Activated naive CD4-positive, alpha-beta T cell treated with anti-CD3 and anti-CD28 coated beads for 36 hours (primary cell): ENCODE results near the gene OR5D14. TPM values are rescaled to one million over a fixed set of nuclear protein-coding genes. Genes with fewer than 3 reads are reported as not detected.

Source experiments
- CTCF ChIA-PET: fragments of 350-600 bp; sonication (Branson Sonifier 250); formaldehyde crosslinking; loops from one replicate; lab custom pipeline; 2021; ENCODE audit warnings: antibody characterized with exemption; lab: Charles Lee
- DNase-seq: peaks from one replicate; pipeline ENCODE4 v3.0.0-alpha.2; 2020
- H3K27ac Mint-ChIP-seq: one replicate; pipeline ENCODE4 v1.8.0; 2021; ENCODE audit warnings: mild to moderate bottlenecking, mixed read lengths
- H3K27me3 Mint-ChIP-seq: one replicate; pipeline ENCODE4 v1.8.0; 2021; ENCODE audit warnings: low read depth, mixed read lengths
- H3K36me3 Mint-ChIP-seq: one replicate; pipeline ENCODE4 v1.8.0; 2021; ENCODE audit warnings: low read depth, mixed read lengths
- H3K4me1 Mint-ChIP-seq: one replicate; pipeline ENCODE4 v1.8.0; 2021; ENCODE audit warnings: low read depth, mixed read lengths
- H3K4me3 Mint-ChIP-seq: one replicate; pipeline ENCODE4 v1.8.0; 2021; ENCODE audit warnings: mild to moderate bottlenecking, moderate library complexity, mixed read lengths
- H3K9me3 Mint-ChIP-seq: one replicate; pipeline ENCODE4 v1.8.0; 2021; ENCODE audit warnings: mixed read lengths
- intact Hi-C: fragments of 100-400 bp; cut with micrococcal nuclease; formaldehyde crosslinking; loops from one replicate; pipeline ENCODE4 v1.15.1; 2023
- total RNA-seq, 2 experiments: library from RNA; stranded (reverse); gene quantifications; one replicate each; pipeline ENCODE4 v1.2.3, GENCODE V29; 2021

Gene OR5D14
- not detected for total RNA-seq

DNA sequence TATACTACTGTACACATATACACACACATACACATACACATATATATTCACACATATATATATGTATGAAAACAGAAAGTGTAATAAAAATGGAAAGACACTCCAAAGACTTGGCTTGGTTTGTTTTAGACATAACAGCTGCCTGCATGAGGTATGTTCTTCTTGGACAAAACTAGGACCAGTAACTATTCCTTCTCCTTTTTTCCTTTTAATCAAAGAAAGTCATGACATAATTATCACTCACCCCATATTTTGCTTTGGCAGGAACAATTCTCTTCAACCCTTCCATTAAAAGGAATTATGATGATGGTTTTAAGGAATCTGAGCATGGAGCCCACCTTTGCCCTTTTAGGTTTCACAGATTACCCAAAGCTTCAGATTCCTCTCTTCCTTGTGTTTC lies at the start of gene OR5D14:
Gene OR5D14, plus strand, starts transcription at position 301 of the 400 bp plus-strand sequence. Its CDS starts 0 bp downstream, at position 301.
- DNase-seq, result no peak
- CTCF ChIA-PET, result no interaction called here
- Mint-ChIP-seq H3K4me1 (no peaks in the 10 kb centered on the region), H3K27me3 (no peaks in the 10 kb centered on the region), H3K9me3 (peaks cover 11% of the 10 kb centered on the region), H3K36me3 (no peaks in the 10 kb centered on the region), H3K4me3 (no peak within 1 kb of the TSS), H3K27ac (no peak within 1 kb of the TSS)
- intact Hi-C loops, result no loop called here

DNA sequence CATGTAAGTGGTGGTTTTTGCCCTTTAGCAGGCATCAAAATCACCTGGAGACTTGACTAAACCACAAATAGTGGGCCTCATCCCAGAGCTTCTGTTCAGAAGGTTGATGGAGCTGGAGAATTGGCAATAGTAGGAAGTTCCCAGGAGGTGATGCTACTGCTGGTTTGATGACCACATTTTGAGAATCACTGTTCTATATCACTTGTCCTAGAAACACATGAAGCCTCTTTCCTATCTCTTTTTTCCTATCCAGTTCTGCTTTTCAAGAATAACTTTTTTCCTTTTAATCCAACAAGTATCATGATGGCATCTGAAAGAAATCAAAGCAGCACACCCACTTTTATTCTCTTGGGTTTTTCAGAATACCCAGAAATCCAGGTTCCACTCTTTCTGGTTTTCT lies 22.2 kb upstream of the OR5D14 start, which contains the start of gene OR5D13:
Gene OR5D13, plus strand, starts transcription at position 301 of the 400 bp plus-strand sequence. Its CDS starts 0 bp downstream, at position 301.
- Mint-ChIP-seq H3K4me3 (no peak within 1 kb of the TSS), H3K36me3 (no peaks in the 10 kb centered on the region), H3K27me3 (no peaks in the 10 kb centered on the region), H3K4me1 (no peaks in the 10 kb centered on the region), H3K27ac (no peak within 1 kb of the TSS), H3K9me3 (peaks cover 14% of the 10 kb centered on the region)
- DNase-seq, result no peak
- intact Hi-C loops, result no loop called here
- CTCF ChIA-PET, result no interaction called here

DNA sequence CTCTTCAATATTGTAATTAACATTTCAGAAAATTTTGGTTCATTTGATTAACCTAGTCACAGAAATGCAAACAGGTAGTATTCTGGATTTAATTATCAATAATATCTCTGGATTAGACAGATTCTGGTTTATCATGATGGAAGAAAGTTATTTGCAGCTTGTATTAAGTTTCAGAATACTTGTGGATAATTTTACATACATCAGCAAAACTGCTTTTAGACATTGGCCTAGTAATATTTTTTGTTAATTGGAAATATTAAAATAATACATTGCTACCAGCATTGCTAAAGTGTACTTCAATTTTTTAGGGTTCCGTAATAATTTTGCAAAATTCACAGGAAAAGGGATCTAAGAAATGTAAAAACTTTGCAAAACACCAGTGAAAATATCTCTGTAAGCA lies 3.8 kb upstream of the OR5D14 start:
- DNase-seq, result no peak
- H3K27ac Mint-ChIP-seq, result no peak overlapping the region
- intact Hi-C loops, result no loop called here
- no peaks in the 10 kb centered on the region for H3K27me3 Mint-ChIP-seq
- no peak overlapping the region for H3K4me3 Mint-ChIP-seq
- H3K36me3 Mint-ChIP-seq, result no peaks in the 10 kb centered on the region
- no peaks in the 10 kb centered on the region for H3K4me1 Mint-ChIP-seq
- H3K9me3 Mint-ChIP-seq, result peaks cover 10% of the 10 kb centered on the region
- CTCF ChIA-PET, result no interaction called here

DNA sequence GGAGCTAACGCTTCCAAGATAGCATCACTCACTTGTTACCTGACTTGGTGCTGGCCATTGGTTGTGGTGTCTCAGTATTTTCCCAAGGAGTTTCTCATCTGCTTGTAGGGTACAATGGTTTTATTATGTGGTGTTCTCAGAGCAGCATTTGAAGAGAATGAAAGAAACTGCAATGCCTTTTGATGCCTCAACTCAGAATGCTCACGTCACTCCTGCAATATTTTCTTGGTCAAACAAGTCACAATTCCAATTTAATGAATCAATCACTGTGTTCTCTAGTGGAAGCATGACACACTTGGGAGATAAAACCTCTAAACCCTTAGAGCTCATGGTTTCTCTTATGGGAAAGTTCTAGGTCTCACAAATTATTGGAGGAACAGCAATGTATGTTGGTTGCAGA lies 2.0 kb upstream of the OR5D14 start:
- Mint-ChIP-seq H3K9me3 (peaks cover 10% of the 10 kb centered on the region), H3K27me3 (no peaks in the 10 kb centered on the region), H3K36me3 (no peaks in the 10 kb centered on the region), H3K27ac (no peak overlapping the region), H3K4me1 (no peaks in the 10 kb centered on the region), H3K4me3 (no peak overlapping the region)
- CTCF ChIA-PET, result no interaction called here
- intact Hi-C loops, result no loop called here
- no peak for DNase-seq

DNA sequence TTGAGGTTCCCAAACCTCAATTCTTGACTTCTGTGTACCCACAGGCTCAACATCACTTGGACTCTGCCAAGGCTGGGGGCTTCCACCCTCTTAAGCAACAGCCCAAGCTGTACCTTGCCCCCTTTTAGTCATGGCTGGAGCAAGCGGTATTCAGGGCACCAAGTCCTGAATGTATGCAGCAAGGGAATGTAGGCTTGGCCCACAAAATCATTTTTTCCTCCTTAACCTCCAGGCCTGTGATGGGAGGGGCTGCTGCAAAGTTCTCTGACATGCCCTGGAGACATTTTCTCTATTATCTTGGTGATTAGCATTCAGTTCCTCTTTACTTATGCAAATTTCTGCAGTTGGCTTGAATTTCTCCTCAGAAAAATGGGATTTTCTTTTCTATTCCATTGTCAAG lies 10.9 kb downstream of the OR5D14 start:
- intact Hi-C loops, result no loop called here
- no peaks in the 10 kb centered on the region for H3K27me3 Mint-ChIP-seq

DNA sequence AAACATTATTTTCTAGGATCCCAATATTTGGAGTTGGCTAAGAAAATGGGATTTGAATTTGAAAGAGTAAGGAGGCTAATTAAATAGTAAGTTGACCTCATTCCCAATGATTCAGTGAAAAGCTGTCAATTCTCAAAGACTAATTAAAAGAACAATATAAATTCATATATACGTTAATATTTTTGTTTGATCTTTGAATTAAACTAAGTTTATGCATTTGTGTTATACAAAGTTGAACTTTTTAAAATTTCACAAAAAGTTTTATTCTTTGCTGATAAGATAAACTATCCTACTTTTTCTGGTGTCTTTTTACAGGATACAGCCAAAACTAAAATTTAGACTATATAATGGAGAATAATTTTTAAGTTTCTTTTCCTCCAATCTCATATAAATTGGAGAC lies 15.7 kb downstream of the OR5D14 start, which contains the start of gene OR5L1:
Gene OR5L1, plus strand, starts transcription at position 301 of the 400 bp plus-strand sequence. CDS start 100 bp downstream, outside the sequence.
- CTCF ChIA-PET, result no interaction called here
- Mint-ChIP-seq H3K27me3 (no peaks in the 10 kb centered on the region), H3K4me1 (no peaks in the 10 kb centered on the region), H3K36me3 (no peaks in the 10 kb centered on the region), H3K27ac (no peak within 1 kb of the TSS), H3K9me3 (peaks cover 16% of the 10 kb centered on the region), H3K4me3 (no peak within 1 kb of the TSS)
- DNase-seq, result no peak
- intact Hi-C loops, result no loop called here

More for the DNA sequence above, 10.9 kb downstream of the OR5D14 start:
- H3K9me3 Mint-ChIP-seq, result peaks cover 26% of the 10 kb centered on the region
- H3K27ac Mint-ChIP-seq, result no peak overlapping the region
- CTCF ChIA-PET, result no interaction called here
- no peaks in the 10 kb centered on the region for H3K4me1 Mint-ChIP-seq
- H3K36me3 Mint-ChIP-seq, result no peaks in the 10 kb centered on the region
- H3K4me3 Mint-ChIP-seq, result no peak overlapping the region
- no peak for DNase-seq

DNA sequence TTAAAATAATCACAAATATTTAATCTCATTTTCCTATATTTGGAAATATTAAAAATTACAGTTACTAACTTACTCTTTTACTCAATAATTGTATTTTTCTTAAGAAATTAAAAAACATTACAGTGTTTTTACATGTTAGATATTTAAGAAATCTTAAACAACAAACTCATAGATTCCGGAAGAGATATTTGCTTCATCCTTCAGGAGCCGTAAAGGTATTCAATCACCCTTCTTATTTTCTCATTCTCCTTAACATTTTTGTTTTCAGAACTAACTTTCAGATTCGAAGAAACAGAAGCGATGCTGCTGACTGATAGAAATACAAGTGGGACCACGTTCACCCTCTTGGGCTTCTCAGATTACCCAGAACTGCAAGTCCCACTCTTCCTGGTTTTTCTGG lies 24.0 kb downstream of the OR5D14 start, which contains the start of gene OR5D18:
Gene OR5D18, plus strand, starts transcription at position 301 of the 400 bp plus-strand sequence. Its CDS starts 0 bp downstream, at position 301.
- CTCF ChIA-PET, result no interaction called here
- Mint-ChIP-seq H3K4me1 (no peaks in the 10 kb centered on the region), H3K9me3 (peaks cover 12% of the 10 kb centered on the region), H3K27me3 (no peaks in the 10 kb centered on the region), H3K27ac (no peak within 1 kb of the TSS), H3K4me3 (no peak within 1 kb of the TSS), H3K36me3 (no peaks in the 10 kb centered on the region)
- DNase-seq, result no peak
- intact Hi-C loops, result no loop called here

DNA sequence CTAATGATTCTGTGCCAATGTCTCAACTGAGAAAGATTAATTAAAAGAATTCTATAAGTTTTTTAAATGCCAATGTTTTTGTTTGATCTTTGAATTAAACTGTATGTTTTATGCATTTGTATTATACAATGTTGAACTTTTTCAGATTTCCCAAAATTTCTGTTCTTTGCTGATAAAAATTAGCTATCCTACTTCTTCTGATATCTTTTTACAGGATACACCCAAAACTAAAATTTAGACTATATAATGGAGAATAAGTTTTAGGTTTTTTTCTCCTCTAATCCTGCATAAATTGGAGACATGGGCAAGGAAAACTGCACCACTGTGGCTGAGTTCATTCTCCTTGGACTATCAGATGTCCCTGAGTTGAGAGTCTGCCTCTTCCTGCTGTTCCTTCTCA lies 31.6 kb downstream of the OR5D14 start, which contains the start of gene OR5L2:
Gene OR5L2, plus strand, starts transcription at position 301 of the 400 bp plus-strand sequence. Its CDS starts 0 bp downstream, at position 301.
- CTCF ChIA-PET, result no interaction called here
- H3K9me3 Mint-ChIP-seq, result peaks cover 8% of the 10 kb centered on the region
- no peaks in the 10 kb centered on the region for H3K27me3 Mint-ChIP-seq
- no peak for DNase-seq
- intact Hi-C loops, result no loop called here
- H3K4me1 Mint-ChIP-seq, result no peaks in the 10 kb centered on the region
- no peaks in the 10 kb centered on the region for H3K36me3 Mint-ChIP-seq
- no peak within 1 kb of the TSS for H3K27ac Mint-ChIP-seq
- H3K4me3 Mint-ChIP-seq, result no peak within 1 kb of the TSS

DNA sequence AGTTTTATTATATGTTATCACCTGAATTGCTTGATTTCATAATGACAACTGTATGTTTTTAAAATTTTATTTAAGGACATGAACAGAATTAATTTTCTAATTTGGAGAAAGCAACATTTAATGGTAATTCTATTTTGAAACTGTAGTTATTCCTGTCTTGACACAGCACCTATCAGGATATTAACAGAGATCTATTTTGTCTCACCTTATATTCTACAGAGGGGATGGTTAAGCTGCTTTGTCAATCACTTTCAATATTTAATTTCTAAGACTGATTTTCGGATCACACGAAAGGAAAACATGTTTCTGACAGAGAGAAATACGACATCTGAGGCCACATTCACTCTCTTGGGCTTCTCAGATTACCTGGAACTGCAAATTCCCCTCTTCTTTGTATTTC lies 43.1 kb downstream of the OR5D14 start, which contains the start of gene OR5D16:
Gene OR5D16, plus strand, starts transcription at position 301 of the 400 bp plus-strand sequence. Its CDS starts 0 bp downstream, at position 301.
- H3K27me3 Mint-ChIP-seq, result no peaks in the 10 kb centered on the region
- no peak within 1 kb of the TSS for H3K27ac Mint-ChIP-seq
- H3K9me3 Mint-ChIP-seq, result peaks cover 14% of the 10 kb centered on the region
- intact Hi-C loops, result no loop called here
- H3K4me3 Mint-ChIP-seq, result no peak within 1 kb of the TSS
- CTCF ChIA-PET, result no interaction called here
- no peaks in the 10 kb centered on the region for H3K4me1 Mint-ChIP-seq
- DNase-seq, result no peak
- no peaks in the 10 kb centered on the region for H3K36me3 Mint-ChIP-seq

Other genes starting within 250 kb of the OR5D14 start
- not detected for gene OR4C15, start 241.1 kb upstream of the OR5D14 start, total RNA-seq
- gene OR4C16, start 223.4 kb upstream of the OR5D14 start, total RNA-seq, result not detected
- not detected for gene OR4C11, start 187.9 kb upstream of the OR5D14 start, total RNA-seq
- not detected for gene OR4P4, start 160.4 kb upstream of the OR5D14 start, total RNA-seq
- not detected for gene OR4S2, start 147.2 kb upstream of the OR5D14 start, total RNA-seq
- not detected for gene OR4C6, start 133.4 kb upstream of the OR5D14 start, total RNA-seq
- gene OR5D13, start 22.1 kb upstream of the OR5D14 start, total RNA-seq, result not detected
- not detected for gene OR5L1, start 15.8 kb downstream of the OR5D14 start, total RNA-seq
- not detected for gene OR5D18, start 24.1 kb downstream of the OR5D14 start, total RNA-seq
- not detected for gene OR5L2, start 31.7 kb downstream of the OR5D14 start, total RNA-seq
- not detected for gene OR5D16, start 43.2 kb downstream of the OR5D14 start, total RNA-seq
- gene TRIM51, start 87.7 kb downstream of the OR5D14 start, total RNA-seq, result not detected
- not detected for gene OR5W2, start 119.0 kb downstream of the OR5D14 start, total RNA-seq
- not detected for gene OR5I1, start 140.8 kb downstream of the OR5D14 start, total RNA-seq
- gene OR10AG1, start 174.4 kb downstream of the OR5D14 start, total RNA-seq, result not detected
- not detected for gene OR5F1, start 199.1 kb downstream of the OR5D14 start, total RNA-seq
- gene OR5AS1, start 232.1 kb downstream of the OR5D14 start, total RNA-seq, result not detected